HepG2 (cell line): Measurements from ENCODE around the gene RBM45. TPM values are rescaled to one million over a fixed set of nuclear protein-coding genes. Genes with fewer than 3 reads are reported as not detected.

ENCODE experiments used
- CCDC6 ChIP-seq: sonication (generic); formaldehyde crosslinking; IDR thresholded peaks from 2 replicates; pipeline ENCODE4 v1.8.1; 2022; ENCODE audit warnings: mild to moderate bottlenecking, missing genetic modification reagents, moderate library complexity
- GABPA ChIP-seq, 2 experiments: IDR thresholded peaks; 2 replicates each; pipeline ENCODE4 v1.6.1; 2011 to 2016; ENCODE audit warnings: low read depth in 2 of 2, low read length in 1 of 2, missing biosample characterization in 1 of 2, missing genetic modification characterization in 1 of 2
- GLI4 ChIP-seq: sonication (generic); formaldehyde crosslinking; IDR thresholded peaks from 2 replicates; pipeline ENCODE4 v1.5.1; 2020; ENCODE audit warnings: missing genetic modification reagents, mild to moderate bottlenecking, moderate library complexity, borderline replicate concordance
- JUND ChIP-seq: sonication (generic); formaldehyde crosslinking; IDR thresholded peaks from 2 replicates; pipeline ENCODE4 v1.8.0; 2022; ENCODE audit warnings: mild to moderate bottlenecking, missing genetic modification reagents
- ZIK1 ChIP-seq: sonication (generic); formaldehyde crosslinking; IDR thresholded peaks from 2 replicates; pipeline ENCODE4 v1.5.0; 2020; ENCODE audit warnings: mild to moderate bottlenecking, low read depth, missing genetic modification reagents, borderline replicate concordance
- ZNF678 ChIP-seq: sonication (generic); formaldehyde crosslinking; IDR thresholded peaks from 2 replicates; pipeline ENCODE4 v1.4.0; 2020; ENCODE audit warnings: mild to moderate bottlenecking, missing genetic modification reagents
- polyA plus RNA-seq, 8 experiments: library from polyadenylated mRNA; depleted of rRNA in 3 of 8; stranded (reverse) in 7 of 8; unstranded in 1 of 8; fragments of >200 nt; fragmentation: Illumina TruSeq in 4 of 8; extraction: Trizol in 4 of 8; gene quantifications; 2 replicates each; pipeline versions ENCODE4 v1.2.1 to v1.2.3, GENCODE V29; 2011 to 2016; ENCODE audit warnings: low read depth in 4 of 8, missing spikeins in 1 of 8, mixed read lengths in 1 of 8; ENCODE audit not compliant: insufficient read depth in 1 of 8
- total RNA-seq, 5 experiments: library from RNA; depleted of rRNA; stranded (reverse); fragments of >200 nt; fragmentation: Illumina TruSeq; extraction: Trizol; gene quantifications; 2 replicates each; pipeline ENCODE4 v1.2.3, GENCODE V29; 2016; ENCODE audit warnings: low read depth in 1 of 5
- TF ChIP-seq, protein P1 (sequence below): sonication (generic); formaldehyde crosslinking; IDR thresholded peaks from one replicate; pipeline ENCODE4 v1.5.1; 2020; ENCODE audit warnings: mild to moderate bottlenecking, missing genetic modification reagents; ENCODE audit errors: not compliant biosample characterization
- TF ChIP-seq, protein P2 (sequence below): sonication (generic); formaldehyde crosslinking; IDR thresholded peaks from 2 replicates; pipeline ENCODE4 v1.8.1; 2022; ENCODE audit warnings: low read depth, mild to moderate bottlenecking, missing genetic modification reagents
- TF ChIP-seq, protein P3 (sequence below): sonication (generic); formaldehyde crosslinking; IDR thresholded peaks from 2 replicates; pipeline ENCODE4 v1.8.0; 2022; ENCODE audit warnings: missing genetic modification reagents, mild to moderate bottlenecking, moderate library complexity, borderline replicate concordance
- TF ChIP-seq, protein P4 (sequence below): sonication (generic); IDR thresholded peaks from 2 replicates; pipeline ENCODE4 v1.6.1; 2016; ENCODE audit warnings: low read depth, borderline replicate concordance

RBM45 gene
- total and polyA plus RNA-seq, 2 of the 13 experiments (the other 11 are each of a cell fraction or from before 2014, with no cell fraction given) = 5.7 to 25.2 TPM

DNA sequence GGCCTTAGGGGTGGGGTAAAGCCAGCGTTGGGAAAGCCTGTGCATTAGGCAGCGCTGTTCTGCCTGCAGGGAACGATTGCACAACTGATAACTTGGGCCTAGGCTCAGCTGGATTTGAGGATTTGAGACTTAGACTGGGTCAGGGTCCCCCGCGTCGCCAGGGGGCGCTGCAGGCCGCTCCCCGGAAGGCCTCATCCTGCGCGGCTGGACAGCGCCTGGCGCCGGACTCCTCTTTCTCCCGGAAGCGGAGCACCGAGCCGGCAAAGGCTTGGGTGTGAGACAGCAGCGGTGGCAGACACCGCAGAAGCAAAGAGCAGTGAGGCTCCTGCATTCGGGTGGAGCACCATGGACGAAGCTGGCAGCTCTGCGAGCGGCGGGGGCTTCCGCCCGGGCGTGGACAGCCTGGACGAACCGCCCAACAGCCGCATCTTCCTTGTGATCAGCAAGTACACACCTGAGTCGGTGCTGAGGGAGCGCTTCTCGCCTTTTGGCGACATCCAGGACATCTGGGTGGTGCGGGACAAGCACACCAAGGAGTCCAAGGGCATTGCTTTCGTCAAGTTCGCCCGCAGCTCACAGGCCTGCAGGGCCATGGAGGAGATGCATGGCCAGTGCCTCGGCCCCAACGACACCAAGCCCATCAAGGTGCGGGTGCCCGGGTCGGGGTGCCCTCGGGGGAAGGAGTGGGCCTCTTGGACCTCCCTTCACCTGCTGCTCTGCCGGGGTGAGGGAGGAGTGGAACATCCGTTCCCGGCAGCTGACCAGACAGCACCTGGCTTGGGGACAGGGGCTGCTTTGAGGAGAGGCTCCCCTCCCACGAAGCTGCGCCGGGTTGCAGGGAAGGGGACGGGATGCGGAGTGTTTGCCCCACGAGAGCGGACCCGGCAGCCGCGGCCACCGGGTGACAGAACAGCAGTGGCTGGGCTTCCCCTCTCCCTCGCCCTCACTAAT is at the start of gene RBM45 (continued):
- TF ChIP-seq, protein P1, sequence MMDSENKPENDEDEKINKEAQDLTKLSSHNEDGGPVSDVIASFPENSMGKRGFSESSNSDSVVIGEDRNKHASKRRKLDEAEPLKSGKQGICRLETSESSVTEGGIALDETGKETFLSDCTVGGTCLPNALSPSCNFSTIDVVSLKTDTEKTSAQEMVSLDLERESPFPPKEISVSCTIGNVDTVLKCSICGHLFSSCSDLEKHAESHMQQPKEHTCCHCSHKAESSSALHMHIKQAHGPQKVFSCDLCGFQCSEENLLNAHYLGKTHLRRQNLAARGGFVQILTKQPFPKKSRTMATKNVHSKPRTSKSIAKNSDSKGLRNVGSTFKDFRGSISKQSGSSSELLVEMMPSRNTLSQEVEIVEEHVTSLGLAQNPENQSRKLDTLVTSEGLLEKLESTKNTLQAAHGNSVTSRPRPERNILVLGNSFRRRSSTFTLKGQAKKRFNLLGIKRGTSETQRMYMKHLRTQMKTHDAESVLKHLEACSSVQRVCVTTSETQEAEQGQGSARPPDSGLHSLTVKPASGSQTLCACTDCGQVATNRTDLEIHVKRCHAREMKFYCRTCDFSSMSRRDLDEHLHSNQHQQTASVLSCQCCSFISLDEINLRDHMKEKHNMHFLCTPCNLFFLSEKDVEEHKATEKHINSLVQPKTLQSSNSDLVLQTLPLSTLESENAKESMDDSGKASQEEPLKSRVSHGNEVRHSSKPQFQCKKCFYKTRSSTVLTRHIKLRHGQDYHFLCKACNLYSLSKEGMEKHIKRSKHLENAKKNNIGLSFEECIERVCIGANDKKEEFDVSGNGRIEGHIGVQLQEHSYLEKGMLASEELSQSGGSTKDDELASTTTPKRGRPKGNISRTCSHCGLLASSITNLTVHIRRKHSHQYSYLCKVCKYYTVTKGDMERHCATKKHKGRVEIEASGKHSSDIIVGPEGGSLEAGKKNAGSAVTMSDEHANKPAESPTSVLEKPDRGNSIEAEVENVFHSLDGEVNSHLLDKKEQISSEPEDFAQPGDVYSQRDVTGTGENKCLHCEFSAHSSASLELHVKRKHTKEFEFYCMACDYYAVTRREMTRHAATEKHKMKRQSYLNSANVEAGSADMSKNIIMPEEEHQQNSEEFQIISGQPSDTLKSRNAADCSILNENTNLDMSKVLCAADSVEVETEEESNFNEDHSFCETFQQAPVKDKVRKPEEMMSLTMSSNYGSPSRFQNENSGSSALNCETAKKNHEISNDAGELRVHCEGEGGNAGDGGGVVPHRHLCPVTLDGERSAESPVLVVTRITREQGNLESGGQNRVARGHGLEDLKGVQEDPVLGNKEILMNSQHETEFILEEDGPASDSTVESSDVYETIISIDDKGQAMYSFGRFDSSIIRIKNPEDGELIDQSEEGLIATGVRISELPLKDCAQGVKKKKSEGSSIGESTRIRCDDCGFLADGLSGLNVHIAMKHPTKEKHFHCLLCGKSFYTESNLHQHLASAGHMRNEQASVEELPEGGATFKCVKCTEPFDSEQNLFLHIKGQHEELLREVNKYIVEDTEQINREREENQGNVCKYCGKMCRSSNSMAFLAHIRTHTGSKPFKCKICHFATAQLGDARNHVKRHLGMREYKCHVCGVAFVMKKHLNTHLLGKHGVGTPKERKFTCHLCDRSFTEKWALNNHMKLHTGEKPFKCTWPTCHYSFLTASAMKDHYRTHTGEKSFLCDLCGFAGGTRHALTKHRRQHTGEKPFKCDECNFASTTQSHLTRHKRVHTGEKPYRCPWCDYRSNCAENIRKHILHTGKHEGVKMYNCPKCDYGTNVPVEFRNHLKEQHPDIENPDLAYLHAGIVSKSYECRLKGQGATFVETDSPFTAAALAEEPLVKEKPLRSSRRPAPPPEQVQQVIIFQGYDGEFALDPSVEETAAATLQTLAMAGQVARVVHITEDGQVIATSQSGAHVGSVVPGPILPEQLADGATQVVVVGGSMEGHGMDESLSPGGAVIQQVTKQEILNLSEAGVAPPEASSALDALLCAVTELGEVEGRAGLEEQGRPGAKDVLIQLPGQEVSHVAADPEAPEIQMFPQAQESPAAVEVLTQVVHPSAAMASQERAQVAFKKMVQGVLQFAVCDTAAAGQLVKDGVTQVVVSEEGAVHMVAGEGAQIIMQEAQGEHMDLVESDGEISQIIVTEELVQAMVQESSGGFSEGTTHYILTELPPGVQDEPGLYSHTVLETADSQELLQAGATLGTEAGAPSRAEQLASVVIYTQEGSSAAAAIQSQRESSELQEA = no peak
- TF ChIP-seq ZNF678 (CRISPR knock-in tag) = peak; percentile 93; the same call in 1 of the 2 replicates
- TF ChIP-seq, protein P2, sequence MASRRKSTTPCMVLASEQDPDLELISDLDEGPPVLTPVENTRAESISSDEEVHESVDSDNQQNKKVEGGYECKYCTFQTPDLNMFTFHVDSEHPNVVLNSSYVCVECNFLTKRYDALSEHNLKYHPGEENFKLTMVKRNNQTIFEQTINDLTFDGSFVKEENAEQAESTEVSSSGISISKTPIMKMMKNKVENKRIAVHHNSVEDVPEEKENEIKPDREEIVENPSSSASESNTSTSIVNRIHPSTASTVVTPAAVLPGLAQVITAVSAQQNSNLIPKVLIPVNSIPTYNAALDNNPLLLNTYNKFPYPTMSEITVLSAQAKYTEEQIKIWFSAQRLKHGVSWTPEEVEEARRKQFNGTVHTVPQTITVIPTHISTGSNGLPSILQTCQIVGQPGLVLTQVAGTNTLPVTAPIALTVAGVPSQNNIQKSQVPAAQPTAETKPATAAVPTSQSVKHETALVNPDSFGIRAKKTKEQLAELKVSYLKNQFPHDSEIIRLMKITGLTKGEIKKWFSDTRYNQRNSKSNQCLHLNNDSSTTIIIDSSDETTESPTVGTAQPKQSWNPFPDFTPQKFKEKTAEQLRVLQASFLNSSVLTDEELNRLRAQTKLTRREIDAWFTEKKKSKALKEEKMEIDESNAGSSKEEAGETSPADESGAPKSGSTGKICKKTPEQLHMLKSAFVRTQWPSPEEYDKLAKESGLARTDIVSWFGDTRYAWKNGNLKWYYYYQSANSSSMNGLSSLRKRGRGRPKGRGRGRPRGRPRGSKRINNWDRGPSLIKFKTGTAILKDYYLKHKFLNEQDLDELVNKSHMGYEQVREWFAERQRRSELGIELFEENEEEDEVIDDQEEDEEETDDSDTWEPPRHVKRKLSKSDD (CRISPR knock-in tag) = peak; percentile 45; the same call in 1 of the 2 replicates
- TF ChIP-seq ZIK1 (CRISPR knock-in tag) = 0 out of 2 replicates have a peak, but pooled peaks have one; percentile 52
- TF ChIP-seq, protein P3, sequence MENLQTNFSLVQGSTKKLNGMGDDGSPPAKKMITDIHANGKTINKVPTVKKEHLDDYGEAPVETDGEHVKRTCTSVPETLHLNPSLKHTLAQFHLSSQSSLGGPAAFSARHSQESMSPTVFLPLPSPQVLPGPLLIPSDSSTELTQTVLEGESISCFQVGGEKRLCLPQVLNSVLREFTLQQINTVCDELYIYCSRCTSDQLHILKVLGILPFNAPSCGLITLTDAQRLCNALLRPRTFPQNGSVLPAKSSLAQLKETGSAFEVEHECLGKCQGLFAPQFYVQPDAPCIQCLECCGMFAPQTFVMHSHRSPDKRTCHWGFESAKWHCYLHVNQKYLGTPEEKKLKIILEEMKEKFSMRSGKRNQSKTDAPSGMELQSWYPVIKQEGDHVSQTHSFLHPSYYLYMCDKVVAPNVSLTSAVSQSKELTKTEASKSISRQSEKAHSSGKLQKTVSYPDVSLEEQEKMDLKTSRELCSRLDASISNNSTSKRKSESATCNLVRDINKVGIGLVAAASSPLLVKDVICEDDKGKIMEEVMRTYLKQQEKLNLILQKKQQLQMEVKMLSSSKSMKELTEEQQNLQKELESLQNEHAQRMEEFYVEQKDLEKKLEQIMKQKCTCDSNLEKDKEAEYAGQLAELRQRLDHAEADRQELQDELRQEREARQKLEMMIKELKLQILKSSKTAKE (CRISPR knock-in tag) = no peak; the same call in 1 of the 2 replicates
- 0 out of 2 replicates have a peak, but pooled peaks have one; percentile 33 for TF ChIP-seq JUND (CRISPR knock-in tag)
- TF ChIP-seq CCDC6 (CRISPR knock-in tag) = peak; percentile 96
- TF ChIP-seq GABPA (IDR thresholded peaks at IDR 0.05; ENCODE audit: low read depth, low read length) = peak; percentile 86
- peak; percentile 96 for TF ChIP-seq GABPA (CRISPR knock-in tag; IDR thresholded peaks at IDR 0.05; ENCODE audit: low read depth)
- peak; percentile 93; the same call in 1 of the 2 replicates for TF ChIP-seq GLI4
- TF ChIP-seq, protein P4, sequence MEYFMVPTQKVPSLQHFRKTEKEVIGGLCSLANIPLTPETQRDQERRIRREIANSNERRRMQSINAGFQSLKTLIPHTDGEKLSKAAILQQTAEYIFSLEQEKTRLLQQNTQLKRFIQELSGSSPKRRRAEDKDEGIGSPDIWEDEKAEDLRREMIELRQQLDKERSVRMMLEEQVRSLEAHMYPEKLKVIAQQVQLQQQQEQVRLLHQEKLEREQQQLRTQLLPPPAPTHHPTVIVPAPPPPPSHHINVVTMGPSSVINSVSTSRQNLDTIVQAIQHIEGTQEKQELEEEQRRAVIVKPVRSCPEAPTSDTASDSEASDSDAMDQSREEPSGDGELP = peak; percentile 90; the same call in 1 of the 2 replicates
